Ishikawa (cell line): Measurements from ENCODE around the gene TMEM126B.

Source experiments
- CEBPB ChIP-seq: IDR thresholded peaks from 2 replicates; pipeline ENCODE4 v1.6.1; 2012
- CREB1 ChIP-seq: IDR thresholded peaks from 2 replicates; pipeline ENCODE4 v1.6.1; 2012; ENCODE audit warnings: low read depth
- EGR1 ChIP-seq: IDR thresholded peaks from 2 replicates; pipeline ENCODE4 v1.6.1; 2012
- EP300 ChIP-seq: IDR thresholded peaks from 2 replicates; pipeline ENCODE4 v1.6.1; 2012; ENCODE audit warnings: borderline replicate concordance
- FOXM1 ChIP-seq: IDR thresholded peaks from 2 replicates; pipeline ENCODE4 v1.6.1; 2012; ENCODE audit warnings: low read depth, borderline replicate concordance
- MAX ChIP-seq: IDR thresholded peaks from 2 replicates; pipeline ENCODE4 v1.6.1; 2012
- NFIC ChIP-seq: IDR thresholded peaks from 2 replicates; pipeline ENCODE4 v1.6.1; 2012
- RAD21 ChIP-seq: IDR thresholded peaks from 2 replicates; pipeline ENCODE4 v1.6.1; 2012; ENCODE audit warnings: low read depth
- REST ChIP-seq: IDR thresholded peaks from 2 replicates; pipeline ENCODE4 v1.6.1; 2012; ENCODE audit warnings: low read depth, mild to moderate bottlenecking
- TAF1 ChIP-seq: IDR thresholded peaks from 2 replicates; pipeline ENCODE4 v1.6.1; 2012; ENCODE audit warnings: low read depth, mild to moderate bottlenecking
- TCF12 ChIP-seq: IDR thresholded peaks from 2 replicates; pipeline ENCODE4 v1.6.1; 2012; ENCODE audit warnings: low read depth
- TEAD4 ChIP-seq: IDR thresholded peaks from 2 replicates; pipeline ENCODE4 v1.6.1; 2012
- USF1 ChIP-seq: IDR thresholded peaks from 2 replicates; pipeline ENCODE4 v1.6.1; 2012
- YY1 ChIP-seq: IDR thresholded peaks from 2 replicates; pipeline ENCODE4 v1.6.1; 2012; ENCODE audit warnings: low read depth

- no peak for TF ChIP-seq MAX
- no peak for TF ChIP-seq EGR1
- TF ChIP-seq RAD21: no peak
- no peak for TF ChIP-seq TCF12
- no peak for TF ChIP-seq FOXM1
- TF ChIP-seq EP300: no peak
- peak; percentile 92 for TF ChIP-seq CEBPB
- TF ChIP-seq YY1: no peak
- no peak for TF ChIP-seq CREB1
- no peak for TF ChIP-seq USF1
- no peak for TF ChIP-seq TEAD4
- no peak for TF ChIP-seq NFIC
- no peak for TF ChIP-seq REST
- no peak for TF ChIP-seq TAF1
Observed at GRCh38 chr11:85619499-85619898, 8.9 kb upstream of the TMEM126B start.
